Erythroblast (primary cell): ENCODE results near the gene MPRIP.

ENCODE experiments used
- GATA1 ChIP-seq: IDR thresholded peaks from 2 replicates; pipeline ENCODE4 v1.6.1; 2011; ENCODE audit warnings: low read depth, mild to moderate bottlenecking, control low read depth, low read length, moderate library complexity
- POLR2A ChIP-seq: IDR thresholded peaks from 2 replicates; pipeline ENCODE4 v1.6.1; 2011; ENCODE audit warnings: mild to moderate bottlenecking, low read length

DNA sequence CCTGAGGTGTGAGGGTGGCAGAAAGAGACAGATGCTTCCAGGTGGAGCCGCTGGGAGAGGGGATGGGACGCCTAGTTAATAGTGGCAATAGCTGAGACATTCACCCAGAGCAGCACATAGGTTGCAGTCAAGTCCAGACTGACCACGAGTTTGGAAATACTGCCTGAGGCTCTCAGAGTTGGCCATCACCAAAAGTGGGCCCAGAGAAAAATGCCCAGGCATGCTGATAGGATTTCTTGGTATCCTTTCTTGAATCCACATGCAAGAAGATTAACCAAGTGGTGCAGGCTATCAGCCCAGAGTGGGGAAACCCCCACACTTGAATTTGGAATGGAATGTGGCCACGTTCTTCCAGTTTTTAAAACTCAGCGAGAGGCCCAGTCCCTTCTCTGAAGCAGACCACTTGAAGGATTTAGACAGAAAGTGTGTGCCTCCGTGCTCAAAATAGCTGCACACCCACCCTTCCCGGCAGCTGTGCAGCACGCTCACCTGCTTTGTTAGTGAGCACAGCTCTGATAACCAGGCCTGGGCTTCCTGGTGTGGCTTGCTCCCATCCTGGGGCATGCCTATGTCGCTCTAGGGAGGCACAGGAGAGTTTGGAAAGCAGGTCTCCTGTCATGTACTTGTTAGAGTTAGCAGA lies 128.2 kb downstream of the MPRIP start:
- TF ChIP-seq POLR2A (no peak), GATA1 (no peak)
